NCI-H2107 treated with DMSO at 0.1 percent for 48 hours (cell line): Measurements from ENCODE around the gene CACNA1D.

Experiments used
- DNase-seq: peaks from one replicate; lab custom pipeline; 2025; ENCODE audit not compliant: unreplicated experiment; lab: John Stamatoyannopoulos, UW

CACNA1D gene

DNA sequence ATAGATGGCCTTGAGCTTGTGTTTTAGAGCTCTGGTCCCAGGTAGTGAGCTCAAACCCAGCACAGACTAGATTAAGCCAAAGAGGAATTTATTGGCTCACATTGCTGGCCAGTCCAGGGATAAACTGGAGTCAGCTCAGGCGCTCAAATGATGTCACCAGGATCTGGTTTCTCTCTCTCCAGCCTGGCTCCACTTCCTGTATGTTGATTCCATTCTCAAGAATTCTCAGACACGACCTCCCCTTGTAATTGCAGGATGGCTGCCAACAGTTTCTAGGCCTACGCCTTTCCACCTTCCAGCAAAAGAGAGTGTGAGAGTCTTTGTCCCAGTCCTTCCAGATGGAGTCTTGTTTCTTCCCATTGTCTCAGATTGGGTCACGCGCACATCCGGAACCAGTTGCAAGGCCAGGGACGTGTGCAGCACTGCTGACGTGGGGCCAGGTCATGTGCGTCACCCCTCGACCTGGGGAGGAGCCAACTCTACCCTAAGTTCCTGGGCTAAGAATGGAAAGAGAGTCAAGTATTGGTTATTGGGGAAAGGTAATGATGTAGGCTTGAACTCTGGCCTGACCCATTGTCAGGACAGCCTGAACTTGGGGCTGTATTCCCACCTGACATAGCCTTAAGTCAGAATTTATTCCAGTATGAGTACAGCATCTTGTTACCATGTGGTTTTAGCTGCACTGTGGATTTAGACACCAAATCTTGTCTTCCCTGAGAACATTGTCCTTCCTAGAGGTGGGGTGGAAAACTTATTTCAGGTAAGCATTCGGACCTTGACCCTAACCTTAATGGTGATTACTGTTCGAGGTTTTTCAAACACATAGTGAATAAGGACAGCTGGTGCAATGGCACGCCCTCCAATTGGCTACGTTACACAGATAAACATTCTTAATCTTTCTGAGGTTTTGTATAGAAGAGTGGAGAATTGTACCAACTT is 31.6 kb downstream of the CACNA1D start:
- no peak for DNase-seq

GRCh38 chr3:53526704-53527055 is 32.3 kb downstream of the CACNA1D start:
- no peak for DNase-seq

- no peak for DNase-seq
Observed at GRCh38 chr3:53530205-53530604, 35.8 kb downstream of the CACNA1D start.

DNA sequence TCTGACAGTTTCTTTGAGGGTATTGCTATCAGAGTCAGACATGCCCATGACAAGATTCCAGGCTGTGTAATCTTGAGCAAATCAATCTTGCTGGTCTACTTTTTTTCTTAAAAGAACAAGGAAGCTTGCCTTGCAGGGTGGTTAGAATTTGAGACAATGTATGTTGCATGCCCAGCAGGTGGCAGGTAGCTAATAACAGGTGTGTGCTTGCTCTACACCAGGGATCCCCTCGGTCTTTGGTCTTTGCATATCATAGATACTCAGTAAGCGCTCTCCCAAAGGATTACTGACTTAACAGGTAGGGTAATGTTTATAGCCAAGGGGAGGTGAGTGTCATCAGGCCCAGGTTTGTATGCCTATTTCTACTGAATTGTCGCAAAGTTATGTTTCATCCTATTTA is 37.3 kb downstream of the CACNA1D start:
- peak; percentile 51 for DNase-seq

DNA sequence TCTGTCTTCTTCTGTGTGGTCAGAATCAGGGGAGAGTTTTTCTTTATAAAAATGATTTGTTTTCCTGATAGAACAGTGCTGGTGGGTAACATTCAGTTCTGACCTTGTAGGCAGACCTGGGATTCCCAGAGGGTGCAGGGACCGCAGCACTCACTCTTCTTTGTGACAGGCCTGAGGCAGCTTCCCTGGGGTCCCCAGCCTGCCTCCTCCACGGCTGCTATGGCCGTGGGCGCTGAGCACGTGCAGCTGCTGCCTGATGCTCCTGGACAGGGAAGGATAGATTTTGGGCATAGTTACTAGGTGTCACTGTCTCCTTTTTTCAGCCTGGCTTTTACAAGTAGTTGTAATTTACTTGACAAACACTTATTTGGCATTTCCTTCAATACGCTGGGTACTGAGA is 39.1 kb downstream of the CACNA1D start:
- no peak for DNase-seq

- no peak for DNase-seq
Observed at GRCh38 chr3:53534216-53534615, 39.8 kb downstream of the CACNA1D start.

GRCh38 chr3:53534676-53535400 is 40.4 kb downstream of the CACNA1D start:
- peak; percentile 49 for DNase-seq

DNA sequence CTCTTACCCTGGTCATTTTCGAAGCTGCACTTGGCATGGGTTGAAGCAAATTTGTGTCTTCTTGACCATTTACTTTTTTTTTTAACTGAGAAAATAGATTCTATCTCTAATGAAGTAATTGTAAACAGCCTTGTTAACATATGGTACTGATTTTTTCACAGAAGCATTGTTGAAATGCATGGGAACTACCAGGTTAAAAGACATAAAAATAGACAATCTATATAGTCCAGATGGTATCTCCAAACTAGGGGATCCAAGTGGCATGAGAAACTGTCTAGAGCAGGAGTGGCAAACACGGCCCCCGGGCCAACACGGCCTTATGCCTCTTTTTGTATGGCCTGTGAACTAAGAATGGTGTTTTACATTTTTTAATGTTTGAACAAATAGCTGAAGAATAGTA is 41.9 kb downstream of the CACNA1D start:
- no peak for DNase-seq

DNA sequence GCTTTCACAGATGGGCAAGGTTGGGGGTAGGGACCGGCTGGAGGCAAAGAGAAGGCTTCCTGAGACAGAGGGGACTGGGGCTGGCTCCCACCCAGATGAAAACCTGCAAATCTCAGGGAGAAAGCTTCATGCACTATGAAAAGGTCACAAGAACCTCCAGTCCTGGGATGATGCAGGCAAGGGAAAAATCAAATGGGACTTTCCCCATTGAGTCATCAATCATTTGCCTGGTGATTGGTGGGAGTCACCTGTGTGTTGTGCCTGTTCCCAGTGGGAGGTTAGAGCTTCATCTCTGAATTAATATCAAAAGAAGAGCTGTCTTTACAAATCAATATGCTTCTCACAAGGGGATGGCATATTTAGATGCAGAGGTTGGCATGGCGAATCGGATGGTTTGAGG is 49.9 kb downstream of the CACNA1D start:
- no peak for DNase-seq

DNA sequence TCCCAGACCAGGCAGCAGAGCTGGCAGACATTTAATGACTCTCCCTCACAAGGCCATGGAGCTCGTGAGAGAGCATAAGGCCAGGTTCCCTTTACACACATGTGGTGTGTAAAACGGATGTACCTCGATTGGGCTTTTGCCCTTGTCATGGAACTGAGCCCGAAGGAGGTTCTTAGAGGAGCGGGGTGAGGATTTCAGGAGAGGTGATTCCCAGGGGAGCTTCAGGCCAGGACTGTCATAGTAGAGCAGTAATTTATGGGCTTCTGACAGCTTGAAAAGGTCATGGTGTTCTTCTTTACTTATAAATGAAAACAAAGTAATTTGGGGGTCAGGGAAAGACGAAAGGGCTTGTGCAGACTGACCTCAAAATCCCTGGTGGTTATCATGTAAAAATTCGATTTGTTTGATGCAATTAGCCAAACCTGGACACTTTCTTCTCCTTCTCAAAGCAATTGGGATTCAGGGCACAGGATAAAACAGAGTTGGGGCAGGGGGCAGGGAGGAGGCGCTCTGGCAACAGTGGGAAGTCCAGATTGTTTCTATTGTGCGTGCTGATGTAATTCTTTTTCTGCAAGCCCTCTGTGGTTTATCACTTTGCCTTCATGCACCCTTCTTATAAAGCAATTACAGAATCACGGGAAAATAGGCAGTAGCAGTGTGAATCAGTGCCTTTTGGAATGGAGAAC is 51.0 kb downstream of the CACNA1D start:
- DNase-seq: no peak

DNA sequence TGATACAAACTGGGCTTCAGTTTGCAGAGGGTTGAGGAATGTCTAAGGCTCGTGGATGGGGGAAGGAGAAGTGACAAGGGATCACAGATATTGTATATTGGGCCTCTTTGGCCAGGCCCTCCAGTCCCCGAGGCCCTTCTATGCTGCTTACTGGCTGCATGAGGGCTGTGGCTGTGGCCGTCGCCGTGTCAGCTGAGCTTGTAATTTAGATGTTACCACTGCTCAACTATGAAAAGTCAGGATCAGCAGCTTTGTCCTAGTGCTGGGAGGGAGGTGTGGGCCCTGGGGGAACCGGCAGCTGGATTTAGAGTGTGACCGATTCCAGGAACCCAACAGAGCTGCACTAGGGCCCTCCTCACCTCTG is 51.6 kb downstream of the CACNA1D start:
- DNase-seq: no peak

- DNase-seq: no peak
Observed at GRCh38 chr3:53547327-53547726, 52.9 kb downstream of the CACNA1D start.

GRCh38 chr3:53550005-53550620 is 55.7 kb downstream of the CACNA1D start:
- DNase-seq: no peak

DNA sequence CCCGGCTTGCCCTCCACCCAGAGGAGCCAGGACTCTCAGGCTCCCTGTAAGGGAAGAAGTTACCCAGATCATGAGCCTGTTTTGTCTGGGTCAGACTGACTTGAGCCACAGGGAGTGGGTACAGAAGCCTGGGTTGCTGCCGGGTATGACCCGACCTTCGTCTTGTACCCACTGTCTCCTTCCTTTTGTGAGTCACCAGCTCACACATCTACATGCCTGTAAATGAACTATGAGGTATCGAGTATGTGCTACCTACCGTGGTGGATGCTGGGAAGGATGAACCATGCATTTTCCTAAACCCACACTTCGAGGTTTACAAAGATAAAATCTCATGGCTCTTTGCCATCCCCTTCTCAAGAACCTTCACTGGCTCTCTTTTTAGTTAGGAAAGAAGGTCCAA is 56.9 kb downstream of the CACNA1D start:
- no peak for DNase-seq

- DNase-seq: no peak
Observed at GRCh38 chr3:53552730-53553129, 58.3 kb downstream of the CACNA1D start.

- DNase-seq: no peak
Observed at GRCh38 chr3:53553200-53553599, 58.8 kb downstream of the CACNA1D start.

DNA sequence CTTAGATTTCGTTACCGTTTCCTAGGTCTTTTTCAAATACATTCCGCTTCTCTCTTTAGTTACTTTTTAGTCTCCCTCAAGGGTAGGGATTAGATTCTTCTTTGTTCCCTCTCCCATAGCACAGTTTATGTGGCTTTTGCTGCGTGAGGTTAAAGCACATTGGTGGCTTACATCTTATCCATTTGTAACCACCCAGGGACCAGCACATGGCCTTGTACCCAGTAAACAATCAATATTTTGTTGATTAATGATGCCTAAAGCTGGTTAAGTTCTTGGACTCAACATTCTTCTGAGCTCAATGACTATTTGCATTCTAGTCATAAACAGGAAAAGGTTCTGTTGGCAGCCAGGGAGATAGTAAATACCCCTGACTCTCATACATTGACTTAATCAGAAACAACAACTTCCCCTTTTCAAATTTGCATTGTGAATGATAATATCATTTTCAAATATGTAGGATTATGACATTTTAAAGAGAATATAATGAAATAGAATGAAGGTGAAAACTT is 60.2 kb downstream of the CACNA1D start:
- no peak for DNase-seq

DNA sequence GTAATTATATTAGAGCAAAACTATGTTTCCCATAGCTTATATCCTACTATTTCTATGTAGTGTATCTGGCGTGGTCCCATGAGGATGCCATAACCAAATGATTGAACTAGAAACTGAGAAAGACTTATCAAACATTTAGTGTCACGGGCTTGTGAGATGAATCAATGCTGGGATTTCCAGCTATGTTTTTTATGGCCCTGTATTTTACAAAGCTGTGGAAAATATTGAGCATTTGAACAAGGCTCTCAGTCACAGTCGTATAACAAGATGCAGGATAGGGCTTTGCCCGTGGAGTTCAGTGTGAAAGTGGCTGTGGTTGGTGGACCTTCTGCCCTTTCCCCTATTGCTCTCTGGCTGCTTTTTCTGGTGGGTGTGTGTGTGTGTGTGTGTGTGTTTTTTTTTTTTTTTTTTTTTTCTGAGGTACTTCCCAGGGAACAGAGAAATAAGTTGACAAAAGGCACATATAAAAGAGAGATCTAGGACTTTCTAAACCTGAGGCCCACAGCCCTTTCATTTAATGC is 60.7 kb downstream of the CACNA1D start:
- no peak for DNase-seq

DNA sequence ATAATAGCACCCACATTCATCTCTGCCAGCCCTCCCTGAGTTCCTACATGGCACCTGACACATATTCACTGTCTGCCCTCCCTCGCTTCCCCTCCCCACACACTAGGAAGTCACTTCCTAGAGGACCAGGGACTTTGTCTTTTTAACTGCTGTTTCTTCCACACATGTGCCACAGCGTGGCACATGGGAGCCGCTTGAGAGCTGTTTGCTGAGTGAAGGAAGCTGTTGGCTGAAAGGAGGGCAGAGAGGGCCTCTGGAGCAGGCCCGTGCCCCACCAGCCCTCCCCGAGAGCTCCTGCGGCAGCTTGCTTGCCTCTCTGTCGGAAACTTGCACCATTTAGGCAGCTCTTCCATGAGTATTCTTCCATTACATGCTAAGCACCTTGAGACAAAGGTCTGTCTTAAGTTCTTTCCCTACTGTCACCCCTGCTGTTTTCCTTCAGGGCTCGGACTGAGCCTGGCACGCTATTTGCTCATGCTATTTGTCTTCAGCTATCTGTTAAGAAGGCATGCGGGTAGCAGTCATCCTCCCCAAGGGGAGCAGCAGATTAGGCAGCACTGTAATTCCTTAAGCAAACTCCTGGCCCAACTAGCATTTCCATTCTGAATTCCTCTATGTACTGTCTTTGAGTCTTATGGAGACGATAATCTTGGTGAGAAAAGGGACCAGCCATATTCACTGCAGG is 72.2 kb downstream of the CACNA1D start:
- no peak for DNase-seq

DNA sequence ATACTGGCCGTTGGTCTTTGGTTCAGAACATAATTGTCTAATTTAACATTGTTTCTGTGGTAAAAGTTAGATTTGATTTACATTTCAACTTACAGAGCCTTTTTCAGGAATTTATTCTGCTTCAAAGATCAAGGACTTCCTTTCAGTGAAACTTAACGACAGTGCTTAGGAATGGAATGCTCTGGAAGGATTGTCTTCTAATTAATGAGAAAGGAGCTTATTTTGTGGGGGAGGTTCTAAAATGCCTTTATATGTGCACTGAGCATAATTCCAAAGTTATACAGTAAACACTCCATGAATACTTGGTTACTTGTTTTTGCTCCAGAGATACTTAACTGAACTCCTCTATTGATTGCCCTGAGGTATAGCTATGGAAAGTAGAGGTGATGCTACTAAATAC is 75.7 kb downstream of the CACNA1D start:
- DNase-seq: no peak
